Measurements from ENCODE around the gene LRRC56.

Gene LRRC56

DNA sequence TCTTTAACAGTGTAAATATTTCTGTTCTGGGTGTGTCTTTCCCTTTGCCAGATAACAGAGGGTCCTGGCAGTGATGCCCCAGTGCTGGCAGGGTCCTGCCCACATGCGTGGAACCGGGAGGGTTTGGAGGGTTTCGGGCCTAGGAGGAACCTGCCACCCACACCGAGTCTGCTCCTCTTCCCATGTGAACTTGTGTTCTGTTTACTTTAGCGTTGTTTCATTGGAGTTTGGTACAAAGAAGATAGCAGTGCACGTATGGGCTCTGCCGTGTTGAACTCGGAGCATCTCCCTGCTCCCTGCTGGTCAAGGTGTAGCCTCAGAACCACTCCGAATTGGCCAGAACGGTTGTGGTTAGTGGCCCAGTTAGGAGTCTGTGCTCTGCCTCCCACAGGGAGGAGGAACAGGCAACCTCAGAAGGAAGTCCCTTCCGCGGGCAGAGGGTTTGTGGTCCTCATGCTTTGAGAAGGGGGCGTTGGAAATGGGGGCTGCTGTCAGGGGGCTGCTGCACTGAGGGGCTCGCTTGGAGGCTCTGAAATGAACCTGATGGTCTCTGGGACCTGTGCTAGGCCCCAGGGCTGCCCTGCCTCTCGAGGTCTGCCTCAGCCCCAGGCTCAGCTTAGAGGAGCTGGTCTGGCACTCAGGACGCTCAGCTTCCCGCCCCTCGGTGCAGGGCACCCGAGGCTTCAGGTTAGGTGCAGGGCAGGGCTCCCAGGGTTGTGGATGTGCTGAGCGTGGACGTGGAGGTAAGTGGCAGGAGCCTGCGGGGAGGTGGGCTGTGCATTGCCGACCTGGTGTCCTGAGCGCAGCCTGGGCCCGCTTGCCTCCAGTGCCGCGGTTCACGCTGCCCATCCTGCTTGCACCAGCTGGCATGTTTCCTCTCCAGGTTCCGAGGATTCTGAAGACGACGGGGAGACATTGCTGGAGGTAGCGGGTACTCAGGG is 49.3 kb downstream of the LRRC56 start:
- POLR2A ChIA-PET: no interaction called here
- no peak for TF ChIP-seq ZNF664 (tag by site-specific recombination; IDR thresholded peaks at IDR 0.05)
- no peak for TF ChIP-seq ZFP69B (tag by site-specific recombination; IDR thresholded peaks at IDR 0.05)
- TF ChIP-seq ZNF600 (tag by site-specific recombination; IDR thresholded peaks at IDR 0.05): 0 out of 2 replicates have a peak, but pooled peaks have one; percentile 23
- TF ChIP-seq ZNF146 (tag by site-specific recombination; IDR thresholded peaks at IDR 0.05): no peak
- no peak for TF ChIP-seq IKZF3 (tag by site-specific recombination; IDR thresholded peaks at IDR 0.05)
- no peak for TF ChIP-seq KLF10 (tag by site-specific recombination; IDR thresholded peaks at IDR 0.05)
- H3K36me3 ChIP-seq (ENCODE audit: control insufficient read depth in 2 of 2, insufficient read depth in 1 of 2, low read length in 2 of 2): peaks cover 14 to 91% of the 10 kb centered on the region in 2 experiments; a peak in 2 of 3 replicates
- H3K9me3 ChIP-seq (ENCODE audit: control insufficient read depth, insufficient read depth, low read depth, low read length): no peaks in the 10 kb centered on the region
- CTCF ChIA-PET: no interaction called here
- H3K4me3 ChIP-seq (ENCODE audit: low read depth, low read length): no peak overlapping the region
- no peak overlapping the region for H3K27ac ChIP-seq (ENCODE audit: extremely low read depth, low read depth, low read length)
- no peaks in the 10 kb centered on the region for H3K4me1 ChIP-seq (ENCODE audit: control insufficient read depth, insufficient read depth, low read length)

DNA sequence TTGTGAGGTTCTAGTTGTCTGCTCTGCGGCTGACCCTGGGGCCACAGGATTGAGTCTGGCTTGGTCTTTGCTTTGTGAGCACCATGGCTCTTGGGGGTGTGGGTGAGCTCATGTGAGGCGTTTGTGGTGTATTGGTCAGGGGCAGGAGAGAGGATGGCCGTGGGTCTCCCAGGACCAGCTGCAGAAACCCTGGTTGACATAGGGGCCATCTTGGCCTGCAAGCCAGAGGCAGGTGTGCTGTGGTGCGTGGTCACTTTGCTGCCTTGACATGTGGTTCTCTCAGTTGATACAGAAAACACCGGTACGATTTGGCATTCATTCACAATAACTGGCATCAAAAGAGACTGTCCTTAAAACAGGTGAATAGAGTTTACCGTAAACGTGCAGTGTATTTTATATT is 50.2 kb downstream of the LRRC56 start:
- CTCF ChIA-PET: interaction anchor here (0.7 kb wide), 2 partner anchors 11 to 52 kb away, joined by 3 to 4 read pairs; no protein-coding TSS in a partner anchor
- TF ChIP-seq ZNF394 (tag by site-specific recombination; IDR thresholded peaks at IDR 0.05; ENCODE audit: borderline replicate concordance): no peak
- TF ChIP-seq GLIS1 (tag by site-specific recombination; IDR thresholded peaks at IDR 0.05): no peak
- no peak for TF ChIP-seq EGR2 (tag by site-specific recombination; IDR thresholded peaks at IDR 0.05; ENCODE audit: low read depth)
- no peak for TF ChIP-seq ZSCAN23 (tag by site-specific recombination; IDR thresholded peaks at IDR 0.05)
- no peak for TF ChIP-seq ZNF555 (tag by site-specific recombination; conservative IDR thresholded peaks at IDR 0.05)
- TF ChIP-seq, protein P1, sequence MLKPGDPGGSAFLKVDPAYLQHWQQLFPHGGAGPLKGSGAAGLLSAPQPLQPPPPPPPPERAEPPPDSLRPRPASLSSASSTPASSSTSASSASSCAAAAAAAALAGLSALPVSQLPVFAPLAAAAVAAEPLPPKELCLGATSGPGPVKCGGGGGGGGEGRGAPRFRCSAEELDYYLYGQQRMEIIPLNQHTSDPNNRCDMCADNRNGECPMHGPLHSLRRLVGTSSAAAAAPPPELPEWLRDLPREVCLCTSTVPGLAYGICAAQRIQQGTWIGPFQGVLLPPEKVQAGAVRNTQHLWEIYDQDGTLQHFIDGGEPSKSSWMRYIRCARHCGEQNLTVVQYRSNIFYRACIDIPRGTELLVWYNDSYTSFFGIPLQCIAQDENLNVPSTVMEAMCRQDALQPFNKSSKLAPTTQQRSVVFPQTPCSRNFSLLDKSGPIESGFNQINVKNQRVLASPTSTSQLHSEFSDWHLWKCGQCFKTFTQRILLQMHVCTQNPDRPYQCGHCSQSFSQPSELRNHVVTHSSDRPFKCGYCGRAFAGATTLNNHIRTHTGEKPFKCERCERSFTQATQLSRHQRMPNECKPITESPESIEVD (tag by site-specific recombination; IDR thresholded peaks at IDR 0.05): no peak
- no peak for TF ChIP-seq ZNF792 (tag by site-specific recombination; IDR thresholded peaks at IDR 0.05)
- no peak for TF ChIP-seq MYNN (tag by site-specific recombination; IDR thresholded peaks at IDR 0.05; ENCODE audit: borderline replicate concordance)
- TF ChIP-seq SCRT2 (tag by site-specific recombination; IDR thresholded peaks at IDR 0.05): no peak
- TF ChIP-seq HOXC10 (CRISPR knock-in tag; IDR thresholded peaks at IDR 0.05): no peak
- H3K9me3 ChIP-seq (ENCODE audit: control insufficient read depth, insufficient read depth, low read depth, low read length): no peaks in the 10 kb centered on the region
- POLR2A ChIA-PET: interaction anchor here (2.5 kb wide), 1 partner anchor 12 kb away, joined by 10 read pairs; the partner anchor contains the start of gene PHRF1
- H3K4me1 ChIP-seq (ENCODE audit: control insufficient read depth, insufficient read depth, low read length): no peaks in the 10 kb centered on the region
- no peak overlapping the region for H3K27ac ChIP-seq (ENCODE audit: extremely low read depth, low read depth, low read length)
- no peak overlapping the region for H3K4me3 ChIP-seq (ENCODE audit: low read depth, low read length)
- H3K36me3 ChIP-seq (ENCODE audit: control insufficient read depth in 2 of 2, insufficient read depth in 1 of 2, low read length in 2 of 2): peaks cover 18 to 90% of the 10 kb centered on the region in 2 experiments; a peak in 2 of 3 replicates

DNA sequence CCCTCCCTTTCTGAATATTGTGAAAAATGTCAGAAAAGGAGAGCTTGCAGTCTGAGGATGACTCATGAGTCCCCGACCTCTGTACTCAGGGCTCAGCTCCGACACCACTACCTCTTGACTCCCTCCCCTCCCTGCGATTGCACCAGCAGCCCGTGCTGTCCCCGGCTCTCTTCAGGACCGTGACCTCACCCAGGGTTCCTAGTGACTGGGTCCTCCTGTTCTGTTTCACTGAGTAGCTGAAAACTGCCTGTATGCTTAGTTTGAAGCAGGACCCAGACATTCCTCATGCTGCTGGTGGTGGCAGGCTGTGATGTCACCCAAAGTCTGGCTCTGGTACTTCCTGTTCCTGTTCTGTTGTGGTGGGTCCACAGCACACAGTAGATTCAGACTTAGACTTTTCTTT is 50.7 kb downstream of the LRRC56 start:
- peaks cover 18 to 91% of the 10 kb centered on the region in 2 experiments; a peak in 2 of 3 replicates for H3K36me3 ChIP-seq (ENCODE audit: control insufficient read depth in 2 of 2, insufficient read depth in 1 of 2, low read length in 2 of 2)
- H3K9me3 ChIP-seq (ENCODE audit: control insufficient read depth, insufficient read depth, low read depth, low read length): no peaks in the 10 kb centered on the region
- no peaks in the 10 kb centered on the region for H3K4me1 ChIP-seq (ENCODE audit: control insufficient read depth, insufficient read depth, low read length)
- H3K4me3 ChIP-seq (ENCODE audit: low read depth, low read length): no peak overlapping the region
- CTCF ChIA-PET: interaction anchor here (0.7 kb wide), 2 partner anchors 11 to 52 kb away, joined by 3 to 4 read pairs; no protein-coding TSS in a partner anchor
- POLR2A ChIA-PET: interaction anchor here (2.5 kb wide), 1 partner anchor 12 kb away, joined by 10 read pairs; the partner anchor contains the start of gene PHRF1
- TF ChIP-seq, protein P2, sequence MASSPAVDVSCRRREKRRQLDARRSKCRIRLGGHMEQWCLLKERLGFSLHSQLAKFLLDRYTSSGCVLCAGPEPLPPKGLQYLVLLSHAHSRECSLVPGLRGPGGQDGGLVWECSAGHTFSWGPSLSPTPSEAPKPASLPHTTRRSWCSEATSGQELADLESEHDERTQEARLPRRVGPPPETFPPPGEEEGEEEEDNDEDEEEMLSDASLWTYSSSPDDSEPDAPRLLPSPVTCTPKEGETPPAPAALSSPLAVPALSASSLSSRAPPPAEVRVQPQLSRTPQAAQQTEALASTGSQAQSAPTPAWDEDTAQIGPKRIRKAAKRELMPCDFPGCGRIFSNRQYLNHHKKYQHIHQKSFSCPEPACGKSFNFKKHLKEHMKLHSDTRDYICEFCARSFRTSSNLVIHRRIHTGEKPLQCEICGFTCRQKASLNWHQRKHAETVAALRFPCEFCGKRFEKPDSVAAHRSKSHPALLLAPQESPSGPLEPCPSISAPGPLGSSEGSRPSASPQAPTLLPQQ (tag by site-specific recombination; IDR thresholded peaks at IDR 0.05): 0 out of 2 replicates have a peak, but pooled peaks have one; percentile 32
- TF ChIP-seq REPIN1 (tag by site-specific recombination; IDR thresholded peaks at IDR 0.05; ENCODE audit: low read depth): no peak
- TF ChIP-seq ZNF629 (tag by site-specific recombination; IDR thresholded peaks at IDR 0.05): peak; percentile 43
- peak; percentile 81 for TF ChIP-seq ZNF600 (tag by site-specific recombination; IDR thresholded peaks at IDR 0.05)
- no peak for TF ChIP-seq ZNF701 (tag by site-specific recombination; IDR thresholded peaks at IDR 0.05)
- no peak for TF ChIP-seq ZNF843 (tag by site-specific recombination; IDR thresholded peaks at IDR 0.05)
- no peak overlapping the region for H3K27ac ChIP-seq (ENCODE audit: extremely low read depth, low read depth, low read length)

All from HEK293 (cell line).